Central memory CD4-positive, alpha-beta T cell (primary cell): ENCODE data around the gene SPPL2C.

Experiments used
- DNase-seq: peaks from one replicate; pipeline ENCODE4 v3.0.0; 2022

The SPPL2C gene

GRCh38 chr17:45828582-45829133, 16.0 kb upstream of the SPPL2C start:
- DNase-seq = no peak

GRCh38 chr17:45833920-45834319, 10.8 kb upstream of the SPPL2C start:
- DNase-seq = no peak

GRCh38 chr17:45834471-45835396, 9.9 kb upstream of the SPPL2C start:
- no peak for DNase-seq

- DNase-seq = no peak
Measured at GRCh38 chr17:45835481-45835880, 9.2 kb upstream of the SPPL2C start.

- DNase-seq = no peak
Measured at GRCh38 chr17:45836047-45837044, 8.3 kb upstream of the SPPL2C start.

GRCh38 chr17:45837187-45837586, 7.5 kb upstream of the SPPL2C start:
- DNase-seq = no peak

GRCh38 chr17:45837603-45838002, 7.1 kb upstream of the SPPL2C start:
- DNase-seq = no peak

GRCh38 chr17:45838751-45839295, 5.9 kb upstream of the SPPL2C start:
- DNase-seq = no peak

- no peak for DNase-seq
Measured at GRCh38 chr17:45839442-45839841, 5.2 kb upstream of the SPPL2C start.

- no peak for DNase-seq
Measured at GRCh38 chr17:45841186-45841585, 3.5 kb upstream of the SPPL2C start.

GRCh38 chr17:45841883-45842525, 2.7 kb upstream of the SPPL2C start:
- no peak for DNase-seq

GRCh38 chr17:45843722-45844121, 959 bp upstream of the SPPL2C start:
- DNase-seq = no peak

GRCh38 chr17:45845376-45846185, 900 bp downstream of the SPPL2C start:
- no peak for DNase-seq

- DNase-seq = no peak
Measured at GRCh38 chr17:45846223-45846622, 1.5 kb downstream of the SPPL2C start.

- DNase-seq = no peak
Measured at GRCh38 chr17:45846646-45847045, 2.0 kb downstream of the SPPL2C start.

- DNase-seq = no peak
Measured at GRCh38 chr17:45847101-45847500, 2.4 kb downstream of the SPPL2C start.

GRCh38 chr17:45847747-45848146, 3.1 kb downstream of the SPPL2C start:
- no peak for DNase-seq

- DNase-seq = no peak
Measured at GRCh38 chr17:45848405-45848804, 3.7 kb downstream of the SPPL2C start.

GRCh38 chr17:45848868-45849535, 4.3 kb downstream of the SPPL2C start:
- no peak for DNase-seq

- no peak for DNase-seq
Measured at GRCh38 chr17:45849536-45849990, 4.9 kb downstream of the SPPL2C start.

- no peak for DNase-seq
Measured at GRCh38 chr17:45850011-45850410, 5.3 kb downstream of the SPPL2C start.
